GM12873 (cell line): ENCODE results near the gene MT1G.

ENCODE experiments used
- CTCF ChIP-seq: IDR thresholded peaks from 2 replicates; pipeline ENCODE4 v1.5.1; 2012; ENCODE audit warnings: low read depth, mild to moderate bottlenecking, moderate library complexity, low read length, control low read depth; ENCODE audit not compliant: insufficient read depth; ENCODE audit errors: missing control alignments

Gene MT1G

DNA sequence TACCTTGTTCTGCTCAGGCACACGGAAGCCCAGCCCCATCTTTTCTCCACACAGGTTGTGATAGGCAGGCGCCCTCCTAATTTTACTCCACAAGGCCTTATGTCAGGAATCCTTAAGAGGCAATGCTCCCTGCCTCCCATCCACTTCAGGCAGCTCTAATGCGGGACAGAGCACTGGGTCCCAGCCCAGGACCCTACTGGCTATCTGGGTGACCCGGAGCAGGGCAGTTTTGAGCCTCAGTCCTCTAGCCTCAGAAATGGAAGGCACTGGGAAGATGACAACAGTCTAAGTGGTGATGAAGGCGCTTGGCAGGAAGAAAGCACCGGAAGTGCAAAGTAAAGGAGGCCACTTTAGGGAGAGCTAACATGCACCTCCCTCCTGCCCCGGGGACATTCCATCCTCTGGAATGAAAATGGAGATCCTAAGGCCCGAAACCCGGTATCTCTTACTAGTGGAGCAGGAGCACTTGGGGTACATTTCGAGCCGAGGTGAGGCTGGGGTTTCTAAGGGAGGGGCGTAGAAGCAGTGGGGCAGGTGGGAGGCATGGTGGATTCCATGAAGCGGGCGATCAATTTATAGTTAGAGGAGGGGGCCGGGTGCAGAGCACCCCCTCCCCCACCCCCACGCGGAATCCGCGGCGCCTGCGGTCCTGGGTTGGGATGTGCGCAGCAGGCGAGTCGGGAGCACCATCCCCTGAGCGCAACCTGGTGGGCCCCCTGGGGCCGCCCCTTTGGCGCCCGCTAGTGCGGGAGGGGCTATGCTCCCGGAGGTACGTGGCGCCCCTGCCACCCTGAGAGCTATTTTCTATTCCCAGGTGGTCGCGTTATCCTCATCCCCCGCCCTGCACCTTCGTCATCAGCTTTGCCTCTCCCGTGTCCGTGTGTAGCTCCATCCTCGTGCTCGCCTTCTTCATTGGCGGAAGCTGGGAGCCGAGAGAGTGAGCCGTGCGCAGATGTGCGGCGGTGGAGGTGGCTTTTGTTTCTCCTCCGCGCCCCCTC is 5.2 kb downstream of the MT1G start:
- no peak for TF ChIP-seq CTCF

GRCh38 chr16:56658327-56658875 is 9.5 kb downstream of the MT1G start:
- TF ChIP-seq CTCF = no peak

DNA sequence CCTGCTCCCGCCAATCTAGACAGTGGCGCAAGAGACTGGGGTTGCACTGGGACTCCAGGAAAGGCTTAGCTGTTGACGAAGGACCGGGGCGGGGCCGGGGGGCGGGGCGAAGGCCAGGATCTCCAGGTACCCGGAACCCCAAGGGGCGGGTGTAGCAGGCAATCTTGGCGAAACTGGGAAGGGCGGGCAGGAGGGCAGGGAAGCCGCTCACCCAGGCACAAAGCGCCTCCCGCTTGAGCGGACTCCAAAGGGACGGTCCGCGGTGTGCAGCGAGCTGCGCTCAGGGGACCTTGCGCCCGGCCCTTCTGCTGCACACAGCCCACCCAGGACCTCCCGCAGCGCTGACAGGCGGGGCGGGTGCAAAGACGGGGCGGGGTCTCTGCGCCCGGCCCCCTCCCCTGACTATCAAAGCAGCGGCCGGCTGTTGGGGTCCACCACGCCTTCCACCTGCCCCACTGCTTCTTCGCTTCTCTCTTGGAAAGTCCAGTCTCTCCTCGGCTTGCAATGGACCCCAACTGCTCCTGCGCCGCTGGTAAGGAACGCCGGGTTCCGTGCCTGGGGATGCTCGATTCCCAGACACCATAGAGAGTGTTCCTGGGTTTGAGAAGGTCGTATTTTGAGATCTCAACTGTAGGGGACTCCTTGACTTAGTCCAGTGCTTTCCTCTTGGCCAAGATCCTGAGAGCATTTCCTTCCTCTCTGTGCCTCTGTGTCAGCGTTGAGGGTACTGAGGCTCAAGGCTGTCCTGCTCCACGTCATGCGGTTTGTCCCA is 10.1 kb downstream of the MT1G start, which contains the start of gene MT1F:
Gene MT1F (plus strand): TSS at position 405 of the 772 bp plus-strand sequence. CDS start 100 bp downstream, at position 505.
- no peak for TF ChIP-seq CTCF

DNA sequence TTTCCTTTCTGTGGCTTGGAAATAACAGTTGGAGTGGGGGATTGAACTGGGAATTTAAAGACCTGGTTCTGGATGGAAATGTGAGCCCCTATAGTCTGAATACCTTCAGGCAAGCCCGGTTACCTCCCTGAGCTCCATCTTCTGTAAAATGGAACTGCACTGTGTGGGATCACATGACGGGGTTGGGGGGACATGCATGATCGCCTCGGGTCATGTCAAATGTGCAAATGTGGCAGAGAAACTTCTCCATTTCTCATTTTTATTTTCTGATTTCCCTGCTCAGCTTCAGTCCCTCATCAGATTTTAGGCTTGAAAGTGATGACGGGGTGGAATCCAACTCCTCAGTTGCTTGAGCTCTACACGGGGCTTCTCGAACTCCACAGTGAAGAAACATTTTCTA is 14.6 kb downstream of the MT1G start:
- no peak for TF ChIP-seq CTCF

GRCh38 chr16:56652600-56652999 is 15.3 kb downstream of the MT1G start:
- no peak for TF ChIP-seq CTCF

GRCh38 chr16:56651586-56651985 is 16.3 kb downstream of the MT1G start, which contains the start of gene MT1B:
Gene MT1B (plus strand): TSS chr16:56651886. CDS start chr16:56651954, 68 bp downstream.
- TF ChIP-seq CTCF = no peak
